ENCODE data around the gene LMF1.

Gene LMF1

DNA sequence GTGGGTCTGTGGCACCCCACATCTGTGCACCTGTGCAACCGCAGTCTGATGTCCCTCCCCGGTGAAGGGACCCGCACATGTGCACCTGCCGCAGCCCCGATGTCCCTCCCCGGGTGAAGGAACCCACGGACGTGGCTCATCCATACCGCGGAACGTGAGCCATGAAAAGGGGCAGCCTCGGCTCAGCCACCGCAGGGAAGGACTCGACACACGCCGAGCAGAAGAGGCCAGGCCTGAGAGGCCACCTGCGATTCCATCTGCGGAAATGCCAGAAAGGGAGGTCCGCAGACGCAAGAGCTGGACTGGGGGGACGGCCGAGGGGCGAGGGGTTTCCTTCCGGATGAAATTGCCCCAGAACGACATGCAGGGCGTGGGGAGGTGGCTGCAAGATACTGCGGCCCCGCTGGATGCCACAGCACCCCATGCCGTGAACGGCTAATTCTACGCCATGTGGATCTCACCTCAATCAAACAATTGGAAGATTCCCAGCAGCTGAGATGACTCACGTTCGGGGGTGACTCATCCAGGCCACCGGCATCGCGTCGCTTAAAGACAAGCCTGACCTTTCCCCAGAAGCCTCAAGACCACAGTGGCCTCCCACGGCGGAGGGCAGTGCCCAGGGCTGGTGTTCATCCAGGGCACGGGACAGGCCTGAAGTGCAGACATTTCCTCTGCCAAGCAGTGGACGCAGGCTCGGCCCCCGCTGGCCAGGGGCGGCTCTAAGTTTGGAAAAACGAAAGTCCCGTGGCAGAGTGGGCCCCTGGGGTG, 31.8 kb upstream of the LMF1 start:
- no peak for DNase-seq (ENCODE audit: low spot score)

GRCh38 chr16:1001096-1001495, 30.3 kb upstream of the LMF1 start:
- DNase-seq (ENCODE audit: low spot score) = no peak

- DNase-seq (ENCODE audit: low spot score) = no peak
Measured at GRCh38 chr16:1000608-1001007, 29.8 kb upstream of the LMF1 start.

DNA sequence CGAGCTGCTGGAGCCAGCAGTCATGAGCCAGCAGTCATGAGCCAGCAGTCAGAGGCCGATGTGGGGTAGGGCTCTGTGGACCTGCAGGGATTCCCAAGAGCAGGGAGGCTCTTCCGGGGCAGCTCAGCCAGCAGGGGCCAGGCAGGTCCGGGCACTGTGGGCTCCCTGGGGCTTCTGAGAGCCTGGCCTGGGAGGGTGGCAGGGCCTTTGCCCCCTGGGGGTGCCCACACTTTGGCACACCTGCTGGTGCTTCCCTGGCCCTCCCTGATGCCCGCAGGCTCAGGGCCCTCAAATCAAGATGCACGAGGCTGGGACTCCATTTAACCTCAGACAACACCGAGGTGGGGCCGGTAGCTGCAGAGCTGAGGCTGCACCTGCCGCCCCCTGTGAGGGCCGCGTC, 28.9 kb upstream of the LMF1 start:
- no peak for DNase-seq (ENCODE audit: low spot score)

DNA sequence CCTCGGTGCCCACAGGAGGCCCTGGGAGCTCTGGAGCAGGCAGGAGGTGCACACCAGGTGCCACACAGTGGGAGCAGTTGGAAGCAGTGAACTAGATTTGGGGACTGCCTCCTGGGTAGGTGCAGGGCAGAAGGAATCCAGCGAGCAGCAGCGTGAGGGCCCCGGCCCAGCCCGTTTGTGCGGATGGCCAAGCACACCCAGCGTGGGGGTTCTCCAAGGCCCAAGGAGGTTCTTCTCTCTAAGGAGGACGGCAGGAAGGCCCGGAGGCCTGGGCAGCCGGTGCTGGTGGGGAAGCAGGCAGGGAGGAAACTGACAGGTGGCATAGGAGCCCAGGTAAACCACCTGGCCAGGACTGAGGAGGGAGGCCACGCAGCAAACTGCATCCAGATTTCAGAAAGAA, 27.8 kb upstream of the LMF1 start:
- DNase-seq (ENCODE audit: low spot score) = no peak

GRCh38 chr16:998211-998610, 27.4 kb upstream of the LMF1 start:
- no peak for DNase-seq (ENCODE audit: low spot score)

DNA sequence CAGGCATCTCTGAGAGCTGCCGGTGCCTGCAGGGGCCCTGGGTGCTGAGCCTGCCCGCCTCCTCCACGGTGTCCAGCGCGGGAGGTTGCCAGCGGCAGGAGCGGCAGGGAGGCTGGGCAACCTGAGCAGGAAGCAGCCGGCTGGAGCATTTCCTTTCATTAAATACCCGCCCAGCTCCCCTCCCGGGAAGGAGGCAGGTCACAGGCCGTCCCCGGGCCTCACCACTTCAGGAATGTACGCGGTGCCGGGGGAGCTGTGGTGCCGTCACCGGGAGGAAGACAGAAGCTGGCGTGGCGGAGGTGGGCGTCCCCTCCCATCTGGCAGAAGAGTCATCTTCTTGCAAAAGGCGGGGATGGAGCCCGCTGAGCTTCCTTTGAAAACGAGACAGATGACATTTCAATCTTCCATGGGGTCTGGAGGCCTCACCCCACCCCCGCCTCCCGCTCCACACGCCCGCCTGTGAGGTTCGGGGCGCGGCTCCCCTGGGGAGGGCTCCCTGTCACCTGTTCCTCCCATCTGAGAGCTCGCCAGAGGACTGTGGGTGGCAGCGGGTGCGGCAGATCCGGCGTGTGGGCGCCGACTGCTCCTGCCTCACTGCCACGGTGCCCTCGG, 26.8 kb upstream of the LMF1 start:
- no peak for DNase-seq (ENCODE audit: low spot score)

DNA sequence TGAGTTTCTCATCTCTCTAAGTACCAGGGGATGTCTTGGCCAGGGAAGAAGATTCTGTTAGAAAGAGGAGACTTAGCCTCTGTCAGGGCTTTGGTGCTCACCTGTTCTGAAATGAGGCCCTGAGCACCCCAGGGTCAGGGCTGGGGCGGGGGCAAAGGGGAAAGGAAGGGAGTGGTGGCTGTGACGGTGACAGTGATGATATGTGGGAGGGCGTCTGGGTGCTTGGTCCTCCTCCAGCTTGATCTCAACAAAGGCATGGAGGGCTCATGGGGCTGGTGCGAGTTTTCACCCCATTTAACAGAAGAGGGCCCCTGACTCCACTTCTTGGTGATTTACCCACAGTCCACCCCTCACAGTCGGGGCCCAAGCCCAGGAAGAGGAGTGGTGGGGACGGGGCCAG, 25.9 kb upstream of the LMF1 start:
- DNase-seq (ENCODE audit: low spot score) = no peak

- DNase-seq (ENCODE audit: low spot score) = no peak
Measured at GRCh38 chr16:995783-996182, 25.0 kb upstream of the LMF1 start.

GRCh38 chr16:995087-995486, 24.3 kb upstream of the LMF1 start:
- DNase-seq (ENCODE audit: low spot score) = no peak

GRCh38 chr16:993731-994130, 22.9 kb upstream of the LMF1 start:
- DNase-seq (ENCODE audit: low spot score) = no peak

DNA sequence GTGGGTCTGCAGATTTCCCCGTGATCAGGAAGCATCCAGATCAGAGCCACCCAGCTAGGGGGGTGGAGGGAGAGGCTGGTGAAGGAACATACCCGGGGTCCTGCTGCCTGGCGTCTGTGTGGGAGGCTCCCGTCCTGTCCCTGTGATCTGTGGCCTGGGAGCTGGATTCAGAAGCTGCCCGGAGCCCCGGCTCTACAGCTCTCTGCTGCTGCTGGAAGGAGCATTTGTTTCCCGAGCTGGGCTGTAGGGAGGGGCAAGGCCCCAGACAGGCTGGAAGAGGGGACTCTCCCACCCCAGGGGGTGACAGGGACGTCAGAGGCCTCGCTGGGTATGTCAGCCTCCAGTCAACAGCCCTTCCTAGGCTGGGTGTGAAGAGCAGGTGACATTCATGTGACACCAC, 21.0 kb upstream of the LMF1 start:
- no peak for DNase-seq (ENCODE audit: low spot score)

GRCh38 chr16:991345-991744, 20.6 kb upstream of the LMF1 start:
- no peak for DNase-seq (ENCODE audit: low spot score)

GRCh38 chr16:990516-991291, 19.9 kb upstream of the LMF1 start:
- DNase-seq (ENCODE audit: low spot score) = no peak

GRCh38 chr16:989354-989814, 18.6 kb upstream of the LMF1 start:
- no peak for DNase-seq (ENCODE audit: low spot score)

- DNase-seq (ENCODE audit: low spot score) = no peak
Measured at GRCh38 chr16:988471-989353, 17.9 kb upstream of the LMF1 start.

- DNase-seq (ENCODE audit: low spot score) = no peak
Measured at GRCh38 chr16:987906-988305, 17.1 kb upstream of the LMF1 start.

DNA sequence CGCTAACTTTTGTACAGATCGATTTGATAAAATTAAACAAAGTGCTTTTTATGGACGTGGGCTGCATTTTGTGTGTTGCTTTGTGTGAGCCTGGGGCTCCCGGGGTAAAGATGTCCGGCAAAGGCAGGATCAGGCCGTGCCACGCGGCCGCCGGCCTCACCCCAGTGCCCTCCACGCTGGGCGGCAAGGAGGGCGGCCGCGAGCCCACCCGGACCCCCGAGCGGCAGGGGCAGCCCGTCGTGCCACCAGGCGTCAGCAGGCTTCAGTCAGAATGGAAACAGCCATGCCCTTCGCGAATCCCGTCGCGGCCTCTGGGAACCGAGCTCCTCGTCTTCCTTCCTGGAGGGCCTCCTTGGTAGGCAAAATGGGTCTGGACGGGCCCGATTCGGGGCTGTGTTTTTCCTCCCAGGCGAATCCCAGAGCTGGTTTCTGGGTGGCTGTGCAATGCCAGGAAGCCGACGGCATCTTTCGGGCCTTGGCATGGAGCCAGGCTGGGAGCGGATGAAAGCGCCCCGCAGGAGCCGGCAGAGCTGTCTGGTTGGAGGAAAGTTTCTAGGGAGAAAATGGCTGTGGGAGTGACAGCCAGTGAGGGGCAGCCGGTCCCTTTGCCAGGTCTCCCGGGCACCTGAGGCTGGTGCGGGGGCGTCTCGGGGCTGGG, 16.3 kb upstream of the LMF1 start:
- DNase-seq (ENCODE audit: low spot score) = no peak

GRCh38 chr16:986411-986810, 15.6 kb upstream of the LMF1 start:
- no peak for DNase-seq (ENCODE audit: low spot score)

GRCh38 chr16:985646-986400, 15.0 kb upstream of the LMF1 start:
- DNase-seq (ENCODE audit: low spot score) = no peak

Data from HuH-7.5 (cell line).